ENCODE measurements around the gene ATP11C.

ATP11C gene

DNA sequence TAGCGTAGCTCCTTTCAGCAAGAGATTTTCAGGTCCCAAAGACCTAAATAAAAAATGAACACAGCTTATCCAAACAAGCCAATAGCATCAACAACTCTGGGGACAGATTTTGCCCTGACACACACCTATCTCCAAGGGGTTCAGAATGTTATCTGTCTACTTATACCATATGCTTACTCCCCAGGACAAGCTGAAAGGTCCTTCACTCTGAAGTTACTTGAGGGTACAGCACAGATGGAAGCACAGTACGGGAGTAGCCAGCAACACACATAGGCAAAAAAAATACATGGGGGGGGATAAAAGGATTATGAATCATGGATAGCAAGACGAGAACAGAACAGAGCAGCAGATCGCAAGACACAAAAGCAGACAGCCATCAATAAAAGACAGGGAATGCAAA is 134.2 kb downstream of the ATP11C start:
- Histone ChIP-seq H3K27ac (ENCODE audit: low read length) (no peak overlapping the region), H3K36me3 (ENCODE audit: control insufficient read depth in 1 of 2, insufficient read depth in 2 of 2, low read length in 2 of 2) (peaks cover 16 to 17% of the 10 kb centered on the region in 2 donors), H3K9me3 (ENCODE audit: control insufficient read depth in 1 of 2, low read length in 2 of 2) (no peaks in the 10 kb centered on the region), H3K4me3 (ENCODE audit: low read depth in 1 of 2, low read length in 2 of 2) (no peak overlapping the region), H3K27me3 (ENCODE audit: low read depth, low read length) (no peaks in the 10 kb centered on the region), H3K4me1 (ENCODE audit: control insufficient read depth in 1 of 2, insufficient read depth in 2 of 2, low read length in 2 of 2) (no peaks in the 10 kb centered on the region)

- Histone ChIP-seq H3K27ac (ENCODE audit: low read length) (no peak overlapping the region), H3K9me3 (ENCODE audit: control insufficient read depth in 1 of 2, low read length in 2 of 2) (no peaks in the 10 kb centered on the region), H3K4me3 (ENCODE audit: low read depth in 1 of 2, low read length in 2 of 2) (no peak overlapping the region), H3K36me3 (ENCODE audit: control insufficient read depth in 1 of 2, insufficient read depth in 2 of 2, low read length in 2 of 2) (peaks cover 8% of the 10 kb centered on the region in 2 donors), H3K27me3 (ENCODE audit: low read depth, low read length) (no peaks in the 10 kb centered on the region), H3K4me1 (ENCODE audit: control insufficient read depth in 1 of 2, insufficient read depth in 2 of 2, low read length in 2 of 2) (no peaks in the 10 kb centered on the region)
Observed at GRCh38 chrX:139795196-139795595, 137.7 kb downstream of the ATP11C start.

DNA sequence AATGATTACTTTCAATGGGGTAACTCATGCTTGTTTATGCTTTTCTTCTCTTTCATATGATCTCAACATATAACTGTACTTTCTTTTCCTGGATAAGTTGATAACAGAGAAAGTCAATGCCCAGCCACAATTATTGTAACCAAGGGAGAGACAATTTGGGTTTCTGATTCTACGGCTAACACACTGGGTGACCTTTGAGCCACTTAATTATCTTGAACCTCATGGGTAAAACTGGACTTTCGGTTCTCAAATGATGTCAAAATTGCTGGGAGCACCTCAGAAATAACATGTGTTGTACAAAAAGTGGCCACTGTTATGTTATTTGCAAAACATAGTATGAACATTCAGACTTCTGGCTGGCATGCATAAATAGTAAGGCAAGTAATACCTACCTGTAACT is 145.3 kb downstream of the ATP11C start:
- Histone ChIP-seq H3K27ac (ENCODE audit: low read length) (no peak overlapping the region), H3K36me3 (ENCODE audit: control insufficient read depth in 1 of 2, insufficient read depth in 2 of 2, low read length in 2 of 2) (peaks cover 12 to 22% of the 10 kb centered on the region in 2 donors), H3K9me3 (ENCODE audit: control insufficient read depth in 1 of 2, low read length in 2 of 2) (no peaks in the 10 kb centered on the region), H3K27me3 (ENCODE audit: low read depth, low read length) (no peaks in the 10 kb centered on the region), H3K4me1 (ENCODE audit: control insufficient read depth in 1 of 2, insufficient read depth in 2 of 2, low read length in 2 of 2) (no peaks in the 10 kb centered on the region), H3K4me3 (ENCODE audit: low read depth in 1 of 2, low read length in 2 of 2) (no peak overlapping the region)

GRCh38 chrX:139784807-139785206 is 148.0 kb downstream of the ATP11C start:
- Histone ChIP-seq H3K4me1 (ENCODE audit: control insufficient read depth in 1 of 2, insufficient read depth in 2 of 2, low read length in 2 of 2) (no peaks in the 10 kb centered on the region), H3K9me3 (ENCODE audit: control insufficient read depth in 1 of 2, low read length in 2 of 2) (no peaks in the 10 kb centered on the region), H3K27ac (ENCODE audit: low read length) (no peak overlapping the region), H3K27me3 (ENCODE audit: low read depth, low read length) (no peaks in the 10 kb centered on the region), H3K4me3 (ENCODE audit: low read depth in 1 of 2, low read length in 2 of 2) (no peak overlapping the region), H3K36me3 (ENCODE audit: control insufficient read depth in 1 of 2, insufficient read depth in 2 of 2, low read length in 2 of 2) (peaks cover 12 to 22% of the 10 kb centered on the region in 2 donors)

DNA sequence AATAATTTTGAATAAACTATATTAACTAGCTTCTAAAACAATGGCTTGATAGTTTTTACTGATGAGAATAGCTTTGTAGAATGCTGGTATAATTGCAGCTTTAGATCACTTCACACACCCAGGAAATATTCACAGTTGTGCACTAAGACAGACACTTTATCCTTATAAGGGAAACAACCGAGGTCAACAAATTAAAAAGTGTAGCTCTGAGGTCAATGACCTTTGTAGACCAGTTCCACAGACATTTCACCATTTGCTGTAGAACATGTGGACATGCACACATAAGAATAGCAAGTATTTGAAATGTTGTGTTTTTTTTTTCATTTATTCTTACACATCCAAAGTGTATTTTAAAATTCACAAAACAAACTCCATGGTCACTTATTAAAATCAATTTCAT is 148.9 kb downstream of the ATP11C start:
- H3K4me3 ChIP-seq (ENCODE audit: low read depth in 1 of 2, low read length in 2 of 2), result no peak overlapping the region

GRCh38 chrX:139783030-139783429 is 149.8 kb downstream of the ATP11C start:
- no peak overlapping the region for H3K4me3 ChIP-seq (ENCODE audit: low read depth in 1 of 2, low read length in 2 of 2)
- peaks cover 12 to 17% of the 10 kb centered on the region in 2 donors for H3K36me3 ChIP-seq (ENCODE audit: control insufficient read depth in 1 of 2, insufficient read depth in 2 of 2, low read length in 2 of 2)
- no peaks in the 10 kb centered on the region for H3K27me3 ChIP-seq (ENCODE audit: low read depth, low read length)
- H3K4me1 ChIP-seq (ENCODE audit: control insufficient read depth in 1 of 2, insufficient read depth in 2 of 2, low read length in 2 of 2), result no peaks in the 10 kb centered on the region
- H3K9me3 ChIP-seq (ENCODE audit: control insufficient read depth in 1 of 2, low read length in 2 of 2), result no peaks in the 10 kb centered on the region
- H3K27ac ChIP-seq (ENCODE audit: low read length), result no peak overlapping the region

More for the DNA sequence above, 148.9 kb downstream of the ATP11C start:
- H3K27me3 ChIP-seq (ENCODE audit: low read depth, low read length), result no peaks in the 10 kb centered on the region
- H3K36me3 ChIP-seq (ENCODE audit: control insufficient read depth in 1 of 2, insufficient read depth in 2 of 2, low read length in 2 of 2), result peaks cover 12 to 22% of the 10 kb centered on the region in 2 donors
- H3K4me1 ChIP-seq (ENCODE audit: control insufficient read depth in 1 of 2, insufficient read depth in 2 of 2, low read length in 2 of 2), result no peaks in the 10 kb centered on the region
- H3K27ac ChIP-seq (ENCODE audit: low read length), result no peak overlapping the region
- H3K9me3 ChIP-seq (ENCODE audit: control insufficient read depth in 1 of 2, low read length in 2 of 2), result no peaks in the 10 kb centered on the region

- Histone ChIP-seq H3K9me3 (ENCODE audit: control insufficient read depth in 1 of 2, low read length in 2 of 2) (no peaks in the 10 kb centered on the region), H3K27ac (ENCODE audit: low read length) (no peak overlapping the region), H3K4me1 (ENCODE audit: control insufficient read depth in 1 of 2, insufficient read depth in 2 of 2, low read length in 2 of 2) (no peaks in the 10 kb centered on the region), H3K4me3 (ENCODE audit: low read depth in 1 of 2, low read length in 2 of 2) (no peak overlapping the region), H3K27me3 (ENCODE audit: low read depth, low read length) (no peaks in the 10 kb centered on the region), H3K36me3 (ENCODE audit: control insufficient read depth in 1 of 2, insufficient read depth in 2 of 2, low read length in 2 of 2) (no peaks in the 10 kb centered on the region)
Observed at GRCh38 chrX:139776599-139776998, 156.3 kb downstream of the ATP11C start.

- Histone ChIP-seq H3K36me3 (ENCODE audit: control insufficient read depth in 1 of 2, insufficient read depth in 2 of 2, low read length in 2 of 2) (peaks cover 3 to 10% of the 10 kb centered on the region in 2 donors), H3K9me3 (ENCODE audit: control insufficient read depth in 1 of 2, low read length in 2 of 2) (no peaks in the 10 kb centered on the region), H3K27me3 (ENCODE audit: low read depth, low read length) (no peaks in the 10 kb centered on the region), H3K27ac (ENCODE audit: low read length) (no peak overlapping the region), H3K4me3 (ENCODE audit: low read depth in 1 of 2, low read length in 2 of 2) (no peak overlapping the region), H3K4me1 (ENCODE audit: control insufficient read depth in 1 of 2, insufficient read depth in 2 of 2, low read length in 2 of 2) (no peaks in the 10 kb centered on the region)
Observed at GRCh38 chrX:139770366-139770765, 162.5 kb downstream of the ATP11C start.

DNA sequence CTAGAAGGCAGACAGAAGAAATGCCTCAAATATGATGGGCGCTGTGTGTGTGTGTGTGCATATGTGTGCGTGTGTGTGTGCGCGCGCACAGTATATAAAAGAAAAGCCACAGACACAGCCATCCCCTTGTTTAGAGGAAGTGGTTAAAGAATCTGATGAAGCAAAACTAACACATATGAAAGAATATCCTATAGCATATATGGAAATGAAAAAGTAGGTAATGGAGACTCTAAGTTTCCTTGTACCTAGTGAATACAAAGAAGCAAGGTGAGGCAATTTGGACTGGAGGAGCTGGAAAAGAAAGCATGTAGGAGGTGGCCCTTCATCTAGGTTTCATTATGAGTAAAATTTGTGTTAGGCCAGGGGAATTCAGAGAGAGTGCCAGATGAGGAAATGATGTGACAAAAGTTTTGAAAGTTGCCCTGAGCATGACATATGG is 166.3 kb downstream of the ATP11C start:
- no peaks in the 10 kb centered on the region for H3K4me1 ChIP-seq (ENCODE audit: control insufficient read depth in 1 of 2, insufficient read depth in 2 of 2, low read length in 2 of 2)
- H3K36me3 ChIP-seq (ENCODE audit: control insufficient read depth in 1 of 2, insufficient read depth in 2 of 2, low read length in 2 of 2), result peaks cover 3 to 10% of the 10 kb centered on the region in 2 donors
- no peaks in the 10 kb centered on the region for H3K27me3 ChIP-seq (ENCODE audit: low read depth, low read length)
- H3K9me3 ChIP-seq (ENCODE audit: control insufficient read depth in 1 of 2, low read length in 2 of 2), result no peaks in the 10 kb centered on the region
- H3K27ac ChIP-seq (ENCODE audit: low read length), result no peak overlapping the region
- no peak overlapping the region for H3K4me3 ChIP-seq (ENCODE audit: low read depth in 1 of 2, low read length in 2 of 2)

DNA sequence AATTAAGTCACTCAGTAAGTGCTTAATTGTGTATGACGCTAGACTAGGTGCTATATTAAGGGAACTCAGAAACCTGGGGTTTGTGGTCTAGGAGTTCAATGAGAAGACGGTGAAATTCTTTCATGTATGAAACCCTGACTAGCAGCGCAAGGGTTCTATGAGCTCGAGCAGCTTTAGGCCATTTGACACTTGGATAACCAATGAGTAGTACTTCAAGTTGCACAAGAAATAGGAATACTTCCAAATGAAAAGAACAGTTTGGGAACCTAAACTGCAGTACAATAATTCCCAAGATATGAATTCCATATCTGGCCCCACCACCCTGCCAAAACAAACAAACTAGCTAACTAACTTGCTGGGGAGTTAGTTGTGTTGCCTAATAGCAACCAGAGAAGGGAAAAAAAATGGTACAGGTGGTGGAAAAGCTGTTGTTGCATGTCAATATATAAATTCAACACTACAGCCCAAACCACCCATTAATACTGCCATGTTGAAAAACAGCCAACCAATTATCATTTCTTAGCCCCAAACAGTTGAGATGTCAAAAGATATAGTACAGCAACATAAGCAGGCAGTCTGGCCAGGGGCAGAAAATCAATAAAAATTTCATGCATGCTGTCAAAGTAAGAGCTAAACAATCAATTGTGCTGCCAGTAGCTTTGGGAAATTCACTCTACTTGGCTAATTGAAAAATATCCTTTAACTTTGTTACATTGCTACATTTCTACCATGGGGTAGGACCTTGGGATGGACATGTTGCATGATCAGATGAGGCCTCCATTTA is 170.3 kb downstream of the ATP11C start:
- Histone ChIP-seq H3K4me1 (ENCODE audit: control insufficient read depth in 1 of 2, insufficient read depth in 2 of 2, low read length in 2 of 2) (no peaks in the 10 kb centered on the region), H3K27ac (ENCODE audit: low read length) (no peak overlapping the region), H3K9me3 (ENCODE audit: control insufficient read depth in 1 of 2, low read length in 2 of 2) (no peaks in the 10 kb centered on the region), H3K36me3 (ENCODE audit: control insufficient read depth in 1 of 2, insufficient read depth in 2 of 2, low read length in 2 of 2) (peaks cover 2 to 6% of the 10 kb centered on the region in 2 donors), H3K4me3 (ENCODE audit: low read depth in 1 of 2, low read length in 2 of 2) (no peak overlapping the region), H3K27me3 (ENCODE audit: low read depth, low read length) (no peaks in the 10 kb centered on the region)

DNA sequence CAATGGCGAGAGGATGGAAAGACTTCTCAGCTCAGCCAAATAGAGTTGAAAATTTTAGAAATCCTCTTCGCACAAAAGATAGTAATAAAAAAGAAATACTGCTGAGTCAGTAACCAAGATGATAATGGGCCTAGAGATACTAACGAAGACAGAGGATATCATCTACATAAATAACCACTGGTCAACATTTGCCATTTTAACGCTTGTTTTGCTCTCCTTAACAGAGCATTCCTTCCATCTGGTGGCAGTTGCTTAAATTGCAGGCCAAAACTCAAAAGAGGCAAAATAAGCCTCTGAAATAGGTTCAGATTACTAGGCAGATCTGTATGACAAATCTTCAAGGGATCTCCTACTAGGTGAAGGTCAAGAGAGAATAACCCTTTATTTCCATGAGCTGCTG is 173.2 kb downstream of the ATP11C start:
- peaks cover 0 to 10% of the 10 kb centered on the region in 2 donors for H3K36me3 ChIP-seq (ENCODE audit: control insufficient read depth in 1 of 2, insufficient read depth in 2 of 2, low read length in 2 of 2)
- H3K4me3 ChIP-seq (ENCODE audit: low read depth in 1 of 2, low read length in 2 of 2), result no peak overlapping the region
- H3K4me1 ChIP-seq (ENCODE audit: control insufficient read depth in 1 of 2, insufficient read depth in 2 of 2, low read length in 2 of 2), result no peaks in the 10 kb centered on the region
- peaks cover 0 to 2% of the 10 kb centered on the region in 2 donors for H3K9me3 ChIP-seq (ENCODE audit: control insufficient read depth in 1 of 2, low read length in 2 of 2)
- no peaks in the 10 kb centered on the region for H3K27me3 ChIP-seq (ENCODE audit: low read depth, low read length)
- H3K27ac ChIP-seq (ENCODE audit: low read length), result no peak overlapping the region

DNA sequence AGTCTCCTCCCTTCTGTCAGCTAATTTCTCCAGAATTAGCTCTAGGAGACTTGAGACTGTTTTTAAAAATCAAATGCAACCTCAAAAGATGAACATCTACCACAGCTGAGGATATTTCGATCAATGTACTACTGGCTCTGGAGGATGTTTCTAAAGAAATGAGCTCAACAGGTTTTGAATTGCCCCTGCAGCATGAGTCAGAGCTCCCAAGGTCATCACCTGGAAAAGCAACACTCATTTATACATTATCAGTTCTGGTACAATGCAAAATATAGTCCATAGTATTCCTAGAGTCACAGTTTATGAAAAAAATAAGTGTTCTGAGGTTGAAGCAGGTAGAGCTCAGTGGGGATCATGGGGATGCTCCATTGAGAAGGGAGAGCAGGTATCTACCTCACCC is 174.0 kb downstream of the ATP11C start:
- Histone ChIP-seq H3K9me3 (ENCODE audit: control insufficient read depth in 1 of 2, low read length in 2 of 2) (peaks cover 0 to 5% of the 10 kb centered on the region in 2 donors), H3K4me3 (ENCODE audit: low read depth in 1 of 2, low read length in 2 of 2) (no peak overlapping the region), H3K4me1 (ENCODE audit: control insufficient read depth in 1 of 2, insufficient read depth in 2 of 2, low read length in 2 of 2) (no peaks in the 10 kb centered on the region), H3K27ac (ENCODE audit: low read length) (no peak overlapping the region), H3K27me3 (ENCODE audit: low read depth, low read length) (no peaks in the 10 kb centered on the region), H3K36me3 (ENCODE audit: control insufficient read depth in 1 of 2, insufficient read depth in 2 of 2, low read length in 2 of 2) (peaks cover 0 to 10% of the 10 kb centered on the region in 2 donors)
